ENCODE results near the gene NUP107. TPM values are rescaled to one million over a fixed set of nuclear protein-coding genes. Genes with fewer than 3 reads are reported as not detected.

NUP107 gene
- total RNA-seq, 1 experiment from 2014 or later: 132 TPM

- ChIA-PET CTCF (interaction anchor here (1.1 to 1.8 kb wide), 3 partner anchors 62 to 587 kb away, joined by 3 to 18 read pairs (median 8); partner anchors contain the start of gene MDM2), POLR2A (interaction anchor here (0.6 to 2.0 kb wide), 6 partner anchors 26 to 798 kb away, joined by 3 to 13 read pairs (median 4); partner anchors contain the start of gene MDM2)
- Mint-ChIP-seq H3K27me3 (ENCODE audit: low read depth) (no peaks in the 10 kb centered on the region), H3K27ac (peak within 1 kb of the TSS; percentile 94), H3K36me3 (peaks cover 6% of the 10 kb centered on the region), H3K9me3 (no peaks in the 10 kb centered on the region), H3K4me3 (peak within 1 kb of the TSS; percentile 98), H3K4me1 (peaks cover 17% of the 10 kb centered on the region)
- ATAC-seq (peak; percentile 97), DNase-seq (ENCODE audit: low spot score) (peak; percentile 86)
- TF ChIP-seq FOXP4 (CRISPR knock-in tag; IDR thresholded peaks at IDR 0.05): peak; percentile 92
- no peak for TF ChIP-seq IRF2 (CRISPR knock-in tag; IDR thresholded peaks at IDR 0.05; ENCODE audit: borderline replicate concordance, low read depth)
- TF ChIP-seq RORB (CRISPR knock-in tag; IDR thresholded peaks at IDR 0.05): no peak
- peak; percentile 60; the same call in 1 of the 2 replicates for TF ChIP-seq ZNF121 (CRISPR knock-in tag; IDR thresholded peaks at IDR 0.05)
- peak; percentile 98 for TF ChIP-seq USF2 (CRISPR knock-in tag; IDR thresholded peaks at IDR 0.05)
- no peak for TF ChIP-seq NR1H2 (CRISPR knock-in tag; IDR thresholded peaks at IDR 0.05)
- TF ChIP-seq AFF4 (CRISPR knock-in tag; IDR thresholded peaks at IDR 0.05; ENCODE audit: borderline replicate concordance): no peak
- no peak for TF ChIP-seq GTF2I (CRISPR knock-in tag; conservative IDR thresholded peaks at IDR 0.05)
- TF ChIP-seq JUN (CRISPR knock-in tag; IDR thresholded peaks at IDR 0.05): no peak
- TF ChIP-seq ATF1 (CRISPR knock-in tag; IDR thresholded peaks at IDR 0.05): peak; percentile 58; the same call in 1 of the 2 replicates
- no peak for TF ChIP-seq CBFB (CRISPR knock-in tag; IDR thresholded peaks at IDR 0.05; ENCODE audit: low read depth)
- no peak for TF ChIP-seq ELF4 (CRISPR knock-in tag; IDR thresholded peaks at IDR 0.05; ENCODE audit: low read depth)
- TF ChIP-seq, protein P1, sequence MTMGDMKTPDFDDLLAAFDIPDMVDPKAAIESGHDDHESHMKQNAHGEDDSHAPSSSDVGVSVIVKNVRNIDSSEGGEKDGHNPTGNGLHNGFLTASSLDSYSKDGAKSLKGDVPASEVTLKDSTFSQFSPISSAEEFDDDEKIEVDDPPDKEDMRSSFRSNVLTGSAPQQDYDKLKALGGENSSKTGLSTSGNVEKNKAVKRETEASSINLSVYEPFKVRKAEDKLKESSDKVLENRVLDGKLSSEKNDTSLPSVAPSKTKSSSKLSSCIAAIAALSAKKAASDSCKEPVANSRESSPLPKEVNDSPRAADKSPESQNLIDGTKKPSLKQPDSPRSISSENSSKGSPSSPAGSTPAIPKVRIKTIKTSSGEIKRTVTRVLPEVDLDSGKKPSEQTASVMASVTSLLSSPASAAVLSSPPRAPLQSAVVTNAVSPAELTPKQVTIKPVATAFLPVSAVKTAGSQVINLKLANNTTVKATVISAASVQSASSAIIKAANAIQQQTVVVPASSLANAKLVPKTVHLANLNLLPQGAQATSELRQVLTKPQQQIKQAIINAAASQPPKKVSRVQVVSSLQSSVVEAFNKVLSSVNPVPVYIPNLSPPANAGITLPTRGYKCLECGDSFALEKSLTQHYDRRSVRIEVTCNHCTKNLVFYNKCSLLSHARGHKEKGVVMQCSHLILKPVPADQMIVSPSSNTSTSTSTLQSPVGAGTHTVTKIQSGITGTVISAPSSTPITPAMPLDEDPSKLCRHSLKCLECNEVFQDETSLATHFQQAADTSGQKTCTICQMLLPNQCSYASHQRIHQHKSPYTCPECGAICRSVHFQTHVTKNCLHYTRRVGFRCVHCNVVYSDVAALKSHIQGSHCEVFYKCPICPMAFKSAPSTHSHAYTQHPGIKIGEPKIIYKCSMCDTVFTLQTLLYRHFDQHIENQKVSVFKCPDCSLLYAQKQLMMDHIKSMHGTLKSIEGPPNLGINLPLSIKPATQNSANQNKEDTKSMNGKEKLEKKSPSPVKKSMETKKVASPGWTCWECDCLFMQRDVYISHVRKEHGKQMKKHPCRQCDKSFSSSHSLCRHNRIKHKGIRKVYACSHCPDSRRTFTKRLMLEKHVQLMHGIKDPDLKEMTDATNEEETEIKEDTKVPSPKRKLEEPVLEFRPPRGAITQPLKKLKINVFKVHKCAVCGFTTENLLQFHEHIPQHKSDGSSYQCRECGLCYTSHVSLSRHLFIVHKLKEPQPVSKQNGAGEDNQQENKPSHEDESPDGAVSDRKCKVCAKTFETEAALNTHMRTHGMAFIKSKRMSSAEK (CRISPR knock-in tag; IDR thresholded peaks at IDR 0.05; ENCODE audit: borderline replicate concordance): no peak
- no peak for TF ChIP-seq HMGA2 (CRISPR knock-in tag; IDR thresholded peaks at IDR 0.05)
- TF ChIP-seq KAT7 (CRISPR knock-in tag; IDR thresholded peaks at IDR 0.05; ENCODE audit: borderline replicate concordance): no peak
- no peak for TF ChIP-seq OVOL2 (CRISPR knock-in tag; IDR thresholded peaks at IDR 0.05; ENCODE audit: borderline replicate concordance)
- 0 out of 2 replicates have a peak, but pooled peaks have one; percentile 57 for TF ChIP-seq HMGXB4 (CRISPR knock-in tag; IDR thresholded peaks at IDR 0.05)
- TF ChIP-seq ETV6 (CRISPR knock-in tag; IDR thresholded peaks at IDR 0.05): peak; percentile 95
- peak; percentile 25; the same call in 1 of the 2 replicates for TF ChIP-seq ZMAT4 (CRISPR knock-in tag; IDR thresholded peaks at IDR 0.05)
- TF ChIP-seq CREM (CRISPR knock-in tag; IDR thresholded peaks at IDR 0.05): peak; percentile 56; the same call in 1 of the 2 replicates
- peak; percentile 76; the same call in 1 of the 2 replicates for TF ChIP-seq IRF1 (CRISPR knock-in tag; IDR thresholded peaks at IDR 0.05)
- no peak for TF ChIP-seq TEAD4 (CRISPR knock-in tag; IDR thresholded peaks at IDR 0.05)
- peak; percentile 88 for TF ChIP-seq PRRX2 (CRISPR knock-in tag; IDR thresholded peaks at IDR 0.05)
Measured at GRCh38 chr12:68745904-68746571, 59.3 kb downstream of the NUP107 start, which contains the start of gene SLC35E3. SLC35E3 (plus strand) TSS chr12:68746176; CDS start chr12:68746378, 202 bp downstream.
